A549 (cell line): ENCODE measurements around the gene VPS35L. TPM values are rescaled to one million over a fixed set of nuclear protein-coding genes. Genes with fewer than 3 reads are reported as not detected.
"Not testable (repeated sequence)": the region's sequence is repeated elsewhere in the genome, so short reads cannot be mapped to it uniquely, and the experiment has no call there.

Experiments used
- ATAC-seq, 2 experiments: fragments of 200-7000 bp in 1 of 2; fragments of >200 bp in 1 of 2; cut with Nextera tagmentation in 1 of 2; cut with Tn5 transposase in 1 of 2; 3 replicates each; pipeline versions ENCODE4 v1.8.0 to v1.9.1; 2018 to 2020; ENCODE audit warnings: mild to moderate bottlenecking in 1 of 2, moderate library complexity in 1 of 2
- CTCF ChIA-PET: fragments of 300-600 bp; sonication (Branson Sonifier 250); formaldehyde crosslinking; extraction: SDS; loops from one replicate; lab custom pipeline; 2021; ENCODE audit warnings: antibody characterized with exemption, inconsistent platforms; lab: Yijun Ruan, JAX
- POLR2A ChIA-PET: fragments of 350-600 bp; formaldehyde crosslinking; extraction: SDS; loops from one replicate; lab custom pipeline; 2021; ENCODE audit warnings: antibody characterized with exemption, inconsistent platforms; lab: Yijun Ruan, JAX
- DNase-seq, 2 experiments: peaks; one replicate each; pipeline versions ENCODE4 v3.0.0 to v3.0.0-alpha.2; 2011 to 2016; ENCODE audit warnings: low read depth in 1 of 2, low spot score in 1 of 2
- FAIRE-seq: peaks from 2 replicates; lab custom pipeline; 2011; peaks lifted over from hg19 to GRCh38; lab: Jason Lieb, UNC
- H3K27ac ChIP-seq, 2 experiments: fragments of >200 bp; sonication (Bioruptor Twin); formaldehyde crosslinking; 3 replicates each; pipeline ENCODE4 v1.5.1; 2016 to 2017
- H3K4me1 ChIP-seq: fragments of >200 bp; sonication (Bioruptor Twin); formaldehyde crosslinking; 3 replicates; pipeline ENCODE4 v1.6.1; 2016
- H3K4me2 ChIP-seq: fragments of >200 bp; sonication (Bioruptor Twin); formaldehyde crosslinking; 3 replicates; pipeline ENCODE4 v1.6.1; 2016
- H3K4me3 ChIP-seq: fragments of >200 bp; sonication (Bioruptor Twin); formaldehyde crosslinking; 3 replicates; pipeline ENCODE4 v1.5.1; 2016
- H3K9me3 ChIP-seq: fragments of >200 bp; sonication (Bioruptor Twin); formaldehyde crosslinking; 3 replicates; pipeline ENCODE4 v1.6.1; 2016
- CBX8 ChIP-seq: fragments of 200-600 bp; sonication (generic); IDR thresholded peaks from 2 replicates; pipeline ENCODE4 v1.6.1; 2016
- CHD4 ChIP-seq: fragments of 200-600 bp; sonication (generic); IDR thresholded peaks from 2 replicates; pipeline ENCODE4 v1.6.1; 2016; ENCODE audit warnings: antibody characterized with exemption, mild to moderate bottlenecking, borderline replicate concordance
- EHF ChIP-seq: fragments of 250-450 bp; sonication (Bioruptor Pico); IDR thresholded peaks from 2 replicates; pipeline ENCODE4 v1.5.0; 2020; ENCODE audit warnings: mild to moderate bottlenecking
- EP300 ChIP-seq, 2 experiments: fragments of >200 bp; sonication (Bioruptor Twin); formaldehyde crosslinking; IDR thresholded peaks; 2 replicates in 1 of 2; 3 replicates in 1 of 2; pipeline ENCODE4 v1.6.1; 2016 to 2017
- FOSB ChIP-seq: fragments of 250-450 bp; sonication (Bioruptor Pico); IDR thresholded peaks from 2 replicates; pipeline ENCODE4 v1.5.0; 2020; ENCODE audit warnings: mild to moderate bottlenecking, moderate library complexity
- FOXS1 ChIP-seq: fragments of 250-450 bp; sonication (Bioruptor Pico); IDR thresholded peaks from 2 replicates; pipeline ENCODE4 v1.5.0; 2020; ENCODE audit warnings: mild to moderate bottlenecking, moderate library complexity
- HDAC2 ChIP-seq: fragments of 200-600 bp; sonication (generic); IDR thresholded peaks from 2 replicates; pipeline ENCODE4 v1.6.1; 2016
- HOXA7 ChIP-seq: fragments of 250-450 bp; sonication (Bioruptor Pico); IDR thresholded peaks from 2 replicates; pipeline ENCODE4 v1.5.0; 2020; ENCODE audit warnings: mild to moderate bottlenecking, moderate library complexity
- KDM5A ChIP-seq: fragments of 200-600 bp; sonication (generic); IDR thresholded peaks from 2 replicates; pipeline ENCODE4 v1.6.1; 2016; ENCODE audit warnings: antibody characterized with exemption, mild to moderate bottlenecking
- MAFK ChIP-seq: fragments of 450-650 bp; IDR thresholded peaks from 2 replicates; pipeline ENCODE4 v1.6.1; 2014; ENCODE audit not compliant: partially characterized antibody
- SMC3 ChIP-seq: fragments of >200 bp; sonication (Bioruptor Twin); formaldehyde crosslinking; IDR thresholded peaks from 3 replicates; pipeline ENCODE4 v1.6.1; 2018; ENCODE audit warnings: inconsistent platforms
- SREBF2 ChIP-seq: fragments of 450-650 bp; IDR thresholded peaks from 2 replicates; pipeline ENCODE4 v1.6.1; 2014; ENCODE audit warnings: mild to moderate bottlenecking, moderate library complexity
- ZFP36 ChIP-seq: fragments of 450-650 bp; IDR thresholded peaks from 2 replicates; pipeline ENCODE4 v1.6.1; 2014; ENCODE audit warnings: borderline replicate concordance; ENCODE audit not compliant: partially characterized antibody
- ZNF302 ChIP-seq: fragments of 250-450 bp; sonication (Bioruptor Pico); IDR thresholded peaks from 2 replicates; pipeline ENCODE4 v1.9.0; 2021; ENCODE audit warnings: inconsistent platforms, mild to moderate bottlenecking, moderate library complexity
- ZSCAN20 ChIP-seq: fragments of 250-450 bp; sonication (Bioruptor Pico); IDR thresholded peaks from 2 replicates; pipeline ENCODE4 v1.8.0; 2022; ENCODE audit warnings: mild to moderate bottlenecking, moderate library complexity
- WGBS: methylation state at CpG from one replicate; pipeline ENCODE4 v1.1.6; 2017; ENCODE audit errors: missing lambda C conversion rate; 5-methylcytosine and 5-hydroxymethylcytosine counted together
- polyA plus RNA-seq, 4 experiments: library from polyadenylated mRNA; depleted of rRNA in 3 of 4; stranded (reverse); fragments of >200 nt; fragmentation: RNase III in 1 of 4; extraction: RNeasy Plus Mini Kit Qiagen cat#74134 plus additional on column Dnase treatment in 1 of 4; gene quantifications; 2 replicates in 3 of 4; 3 replicates in 1 of 4; pipeline ENCODE4 v1.2.3, GENCODE V29; 2011 to 2017
- TF ChIP-seq, protein P1 (sequence below): fragments of 200-600 bp; sonication (generic); IDR thresholded peaks from 2 replicates; pipeline ENCODE4 v1.6.1; 2016; ENCODE audit warnings: antibody characterized with exemption, mild to moderate bottlenecking, moderate library complexity
- TF ChIP-seq, protein P2 (sequence below): fragments of 250-450 bp; sonication (Bioruptor Pico); IDR thresholded peaks from 2 replicates; pipeline ENCODE4 v1.5.0; 2021; ENCODE audit warnings: mild to moderate bottlenecking, moderate library complexity, borderline replicate concordance

VPS35L gene
- polyA plus RNA-seq, 2 of the 4 experiments (the other 2 are of a cell fraction), result 38.4 to 47.7 TPM

DNA sequence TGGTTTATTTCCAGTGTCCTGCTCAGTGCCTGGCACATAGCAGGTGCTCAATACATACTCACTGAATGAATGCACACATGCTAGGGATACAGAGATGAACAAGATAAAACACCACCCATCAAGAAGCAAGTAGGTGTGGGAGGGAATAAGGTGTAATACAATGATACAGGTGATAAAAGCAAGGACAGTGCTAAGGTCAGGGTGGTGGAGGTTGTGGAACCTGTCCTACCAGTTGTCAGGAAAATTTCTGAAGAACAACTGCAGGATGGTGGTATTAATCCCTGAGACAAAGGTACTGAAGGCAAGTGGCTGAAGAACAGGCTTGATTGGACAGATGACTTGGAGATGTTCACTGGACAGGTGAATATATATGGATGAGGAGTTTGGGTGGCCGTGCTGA lies 160.7 kb downstream of the VPS35L start:
- 88% methylated on average over 1 of the region's 1 CpG for WGBS
- Histone ChIP-seq H3K4me1 (peaks cover 26% of the 10 kb centered on the region; the same call in 2 of the 3 replicates), H3K4me3 (peak overlapping the region; percentile 89), H3K4me2 (peak overlapping the region; percentile 85), H3K9me3 (no peaks in the 10 kb centered on the region), H3K27ac (peak overlapping the region; percentile 89 to 92; a peak in 4 of 6 replicates)
- POLR2A ChIA-PET, result no interaction called here
- no peak for ATAC-seq
- no peak for DNase-seq
- CTCF ChIA-PET, result interaction anchor here (3.3 kb wide), 1 partner anchor 115 kb away, joined by 18 read pairs; no protein-coding TSS in a partner anchor
- FAIRE-seq, result no peak
- TF ChIP-seq, protein P1, sequence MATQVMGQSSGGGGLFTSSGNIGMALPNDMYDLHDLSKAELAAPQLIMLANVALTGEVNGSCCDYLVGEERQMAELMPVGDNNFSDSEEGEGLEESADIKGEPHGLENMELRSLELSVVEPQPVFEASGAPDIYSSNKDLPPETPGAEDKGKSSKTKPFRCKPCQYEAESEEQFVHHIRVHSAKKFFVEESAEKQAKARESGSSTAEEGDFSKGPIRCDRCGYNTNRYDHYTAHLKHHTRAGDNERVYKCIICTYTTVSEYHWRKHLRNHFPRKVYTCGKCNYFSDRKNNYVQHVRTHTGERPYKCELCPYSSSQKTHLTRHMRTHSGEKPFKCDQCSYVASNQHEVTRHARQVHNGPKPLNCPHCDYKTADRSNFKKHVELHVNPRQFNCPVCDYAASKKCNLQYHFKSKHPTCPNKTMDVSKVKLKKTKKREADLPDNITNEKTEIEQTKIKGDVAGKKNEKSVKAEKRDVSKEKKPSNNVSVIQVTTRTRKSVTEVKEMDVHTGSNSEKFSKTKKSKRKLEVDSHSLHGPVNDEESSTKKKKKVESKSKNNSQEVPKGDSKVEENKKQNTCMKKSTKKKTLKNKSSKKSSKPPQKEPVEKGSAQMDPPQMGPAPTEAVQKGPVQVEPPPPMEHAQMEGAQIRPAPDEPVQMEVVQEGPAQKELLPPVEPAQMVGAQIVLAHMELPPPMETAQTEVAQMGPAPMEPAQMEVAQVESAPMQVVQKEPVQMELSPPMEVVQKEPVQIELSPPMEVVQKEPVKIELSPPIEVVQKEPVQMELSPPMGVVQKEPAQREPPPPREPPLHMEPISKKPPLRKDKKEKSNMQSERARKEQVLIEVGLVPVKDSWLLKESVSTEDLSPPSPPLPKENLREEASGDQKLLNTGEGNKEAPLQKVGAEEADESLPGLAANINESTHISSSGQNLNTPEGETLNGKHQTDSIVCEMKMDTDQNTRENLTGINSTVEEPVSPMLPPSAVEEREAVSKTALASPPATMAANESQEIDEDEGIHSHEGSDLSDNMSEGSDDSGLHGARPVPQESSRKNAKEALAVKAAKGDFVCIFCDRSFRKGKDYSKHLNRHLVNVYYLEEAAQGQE, result no peak
- TF ChIP-seq ZFP36 (no peak), ZNF302 (CRISPR knock-in tag) (no peak), FOSB (CRISPR knock-in tag) (no peak), HOXA7 (CRISPR knock-in tag) (no peak), KDM5A (no peak), ZSCAN20 (CRISPR knock-in tag) (no peak), FOXS1 (CRISPR knock-in tag) (no peak), SREBF2 (no peak), HDAC2 (no peak), EP300 (IDR thresholded peaks at IDR 0.05) (no peak), EHF (CRISPR knock-in tag) (no peak), CBX8 (no peak), SMC3 (no peak)
- TF ChIP-seq, protein P2, sequence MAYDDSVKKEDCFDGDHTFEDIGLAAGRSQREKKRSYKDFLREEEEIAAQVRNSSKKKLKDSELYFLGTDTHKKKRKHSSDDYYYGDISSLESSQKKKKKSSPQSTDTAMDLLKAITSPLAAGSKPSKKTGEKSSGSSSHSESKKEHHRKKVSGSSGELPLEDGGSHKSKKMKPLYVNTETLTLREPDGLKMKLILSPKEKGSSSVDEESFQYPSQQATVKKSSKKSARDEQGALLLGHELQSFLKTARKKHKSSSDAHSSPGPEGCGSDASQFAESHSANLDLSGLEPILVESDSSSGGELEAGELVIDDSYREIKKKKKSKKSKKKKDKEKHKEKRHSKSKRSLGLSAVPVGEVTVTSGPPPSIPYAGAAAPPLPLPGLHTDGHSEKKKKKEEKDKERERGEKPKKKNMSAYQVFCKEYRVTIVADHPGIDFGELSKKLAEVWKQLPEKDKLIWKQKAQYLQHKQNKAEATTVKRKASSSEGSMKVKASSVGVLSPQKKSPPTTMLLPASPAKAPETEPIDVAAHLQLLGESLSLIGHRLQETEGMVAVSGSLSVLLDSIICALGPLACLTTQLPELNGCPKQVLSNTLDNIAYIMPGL (CRISPR knock-in tag), result no peak

DNA sequence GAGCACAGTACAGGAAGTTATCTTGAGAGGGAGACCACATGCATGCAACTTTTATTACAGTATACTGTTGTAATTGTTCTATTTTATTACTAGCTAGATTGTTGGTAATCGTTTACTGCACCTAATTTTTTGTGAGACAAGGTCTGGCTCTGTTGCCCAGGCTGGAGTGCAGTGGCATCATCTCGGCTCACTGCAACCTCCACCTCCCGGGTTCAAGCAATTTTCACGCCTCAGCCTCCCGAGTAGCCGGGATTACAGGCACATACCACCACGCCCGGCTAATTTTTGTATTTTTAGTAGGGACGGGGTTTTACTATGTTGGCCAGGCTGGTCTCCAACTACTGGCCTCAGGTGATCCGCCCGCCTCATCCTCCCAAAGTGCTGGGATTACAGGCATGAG lies 161.2 kb downstream of the VPS35L start:
- 24% methylated on average over 11 of the region's 11 CpGs for WGBS
- ATAC-seq, DNase-seq, FAIRE-seq, POLR2A ChIA-PET, H3K9me3 ChIP-seq: not testable (repeated sequence)
- CTCF ChIA-PET, result interaction anchor here (1.0 to 3.3 kb wide), 2 partner anchors 28 to 115 kb away, joined by 3 to 18 read pairs; no protein-coding TSS in a partner anchor
- H3K4me1 ChIP-seq, result peaks cover 26% of the 10 kb centered on the region; the same call in 2 of the 3 replicates
- H3K27ac ChIP-seq, result peak overlapping the region; percentile 89 to 92
- H3K4me2 ChIP-seq, result peak overlapping the region; percentile 85
- peak overlapping the region; percentile 89 for H3K4me3 ChIP-seq

DNA sequence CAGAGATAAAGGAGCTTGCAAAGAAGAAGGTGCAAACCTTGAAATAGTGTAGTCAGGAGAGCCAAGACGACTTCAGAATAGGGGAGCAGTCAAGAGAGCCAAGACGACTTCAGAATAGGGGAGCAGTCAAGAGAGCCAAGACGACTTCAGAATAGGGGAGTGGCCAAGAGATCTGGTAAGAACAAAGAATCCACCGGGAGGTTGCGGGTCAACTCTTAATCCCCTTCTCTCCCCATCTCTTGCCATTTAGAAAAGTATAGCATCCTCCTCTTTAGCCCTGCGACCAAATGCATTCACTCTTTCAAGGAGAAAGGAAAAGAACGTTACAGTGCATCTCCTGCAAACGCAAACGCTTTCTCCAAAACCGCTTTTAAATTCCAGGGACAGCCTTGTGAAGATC lies 161.8 kb downstream of the VPS35L start:
- WGBS, result 1% methylated on average over 10 of the region's 10 CpGs
- ATAC-seq (peak in 1 of 2 experiments; percentile 40; a peak in 3 of 6 replicates), DNase-seq (peak in 1 of 2 experiments; percentile 35)

More for the DNA sequence above, 161.8 kb downstream of the VPS35L start:
- no peak for FAIRE-seq
- Histone ChIP-seq H3K27ac (peak overlapping the region; percentile 89 to 92), H3K4me2 (peak overlapping the region; percentile 85), H3K4me1 (peaks cover 26% of the 10 kb centered on the region; the same call in 2 of the 3 replicates), H3K4me3 (peak overlapping the region; percentile 89), H3K9me3 (no peaks in the 10 kb centered on the region)
- ChIA-PET POLR2A (interaction anchor here (1.0 to 1.6 kb wide), 4 partner anchors 17 to 162 kb away, joined by 4 to 10 read pairs (median 6); partner anchors contain the start of gene VPS35L), CTCF (interaction anchor here (0.7 to 3.3 kb wide), 4 partner anchors 13 to 161 kb away, joined by 3 to 18 read pairs (median 5); no protein-coding TSS in a partner anchor)
- TF ChIP-seq SREBF2 (no peak), CHD4 (no peak), MAFK (no peak)
